Ovary (tissue), 3 donors: ENCODE results near the gene PCSK5.

ENCODE experiments used
- CTCF ChIP-seq, 3 donors: fragments of 450-650 bp in 2 of 3; fragments of 200-600 bp in 1 of 3; IDR thresholded peaks; one replicate each; pipeline versions ENCODE4 v1.5.1 to v1.8.0; 2016 to 2022; ENCODE audit warnings: antibody characterized with exemption in 3 of 3, mild to moderate bottlenecking in 1 of 3
- EP300 ChIP-seq: sonication (generic); formaldehyde crosslinking; IDR thresholded peaks from one replicate; pipeline ENCODE4 v1.6.1; 2017; ENCODE audit warnings: antibody characterized with exemption
- POLR2A ChIP-seq: fragments of 450-650 bp; IDR thresholded peaks from one replicate; pipeline ENCODE4 v1.6.1; 2017; ENCODE audit warnings: antibody characterized with exemption, mild to moderate bottlenecking, moderate library complexity
- donor health status: DM: no; HTN: no; CAD: no.

- TF ChIP-seq CTCF (IDR thresholded peaks at IDR 0.05), result no peak
- TF ChIP-seq EP300, result no peak
- no peak for TF ChIP-seq POLR2A
These were observed 225.6 kb downstream of the PCSK5 start for GRCh38 chr9:76115982-76116646.
